Smooth muscle cell of the umbilical artery (primary cell): ENCODE results near the gene PCF11. TPM values are rescaled to one million over a fixed set of nuclear protein-coding genes. Genes with fewer than 3 reads are reported as not detected.

Experiments used
- total RNA-seq: library from RNA; depleted of rRNA; stranded (reverse); fragments of >200 nt; gene quantifications from 2 replicates; pipeline ENCODE4 v1.2.3, GENCODE V29; 2014

The PCF11 gene, protein sequence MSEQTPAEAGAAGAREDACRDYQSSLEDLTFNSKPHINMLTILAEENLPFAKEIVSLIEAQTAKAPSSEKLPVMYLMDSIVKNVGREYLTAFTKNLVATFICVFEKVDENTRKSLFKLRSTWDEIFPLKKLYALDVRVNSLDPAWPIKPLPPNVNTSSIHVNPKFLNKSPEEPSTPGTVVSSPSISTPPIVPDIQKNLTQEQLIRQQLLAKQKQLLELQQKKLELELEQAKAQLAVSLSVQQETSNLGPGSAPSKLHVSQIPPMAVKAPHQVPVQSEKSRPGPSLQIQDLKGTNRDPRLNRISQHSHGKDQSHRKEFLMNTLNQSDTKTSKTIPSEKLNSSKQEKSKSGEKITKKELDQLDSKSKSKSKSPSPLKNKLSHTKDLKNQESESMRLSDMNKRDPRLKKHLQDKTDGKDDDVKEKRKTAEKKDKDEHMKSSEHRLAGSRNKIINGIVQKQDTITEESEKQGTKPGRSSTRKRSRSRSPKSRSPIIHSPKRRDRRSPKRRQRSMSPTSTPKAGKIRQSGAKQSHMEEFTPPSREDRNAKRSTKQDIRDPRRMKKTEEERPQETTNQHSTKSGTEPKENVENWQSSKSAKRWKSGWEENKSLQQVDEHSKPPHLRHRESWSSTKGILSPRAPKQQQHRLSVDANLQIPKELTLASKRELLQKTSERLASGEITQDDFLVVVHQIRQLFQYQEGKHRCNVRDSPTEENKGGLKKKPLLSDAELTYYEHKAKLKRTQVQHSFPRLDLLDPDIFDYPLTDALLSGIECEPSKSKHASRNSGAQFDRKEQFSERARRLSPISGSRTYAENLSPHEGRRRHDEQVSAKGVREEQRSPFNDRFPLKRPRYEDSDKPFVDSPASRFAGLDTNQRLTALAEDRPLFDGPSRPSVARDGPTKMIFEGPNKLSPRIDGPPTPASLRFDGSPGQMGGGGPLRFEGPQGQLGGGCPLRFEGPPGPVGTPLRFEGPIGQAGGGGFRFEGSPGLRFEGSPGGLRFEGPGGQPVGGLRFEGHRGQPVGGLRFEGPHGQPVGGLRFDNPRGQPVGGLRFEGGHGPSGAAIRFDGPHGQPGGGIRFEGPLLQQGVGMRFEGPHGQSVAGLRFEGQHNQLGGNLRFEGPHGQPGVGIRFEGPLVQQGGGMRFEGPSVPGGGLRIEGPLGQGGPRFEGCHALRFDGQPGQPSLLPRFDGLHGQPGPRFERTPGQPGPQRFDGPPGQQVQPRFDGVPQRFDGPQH (N-terminal part only)
- total RNA-seq, result 36.2 and 42.8 TPM in 2 replicates

DNA sequence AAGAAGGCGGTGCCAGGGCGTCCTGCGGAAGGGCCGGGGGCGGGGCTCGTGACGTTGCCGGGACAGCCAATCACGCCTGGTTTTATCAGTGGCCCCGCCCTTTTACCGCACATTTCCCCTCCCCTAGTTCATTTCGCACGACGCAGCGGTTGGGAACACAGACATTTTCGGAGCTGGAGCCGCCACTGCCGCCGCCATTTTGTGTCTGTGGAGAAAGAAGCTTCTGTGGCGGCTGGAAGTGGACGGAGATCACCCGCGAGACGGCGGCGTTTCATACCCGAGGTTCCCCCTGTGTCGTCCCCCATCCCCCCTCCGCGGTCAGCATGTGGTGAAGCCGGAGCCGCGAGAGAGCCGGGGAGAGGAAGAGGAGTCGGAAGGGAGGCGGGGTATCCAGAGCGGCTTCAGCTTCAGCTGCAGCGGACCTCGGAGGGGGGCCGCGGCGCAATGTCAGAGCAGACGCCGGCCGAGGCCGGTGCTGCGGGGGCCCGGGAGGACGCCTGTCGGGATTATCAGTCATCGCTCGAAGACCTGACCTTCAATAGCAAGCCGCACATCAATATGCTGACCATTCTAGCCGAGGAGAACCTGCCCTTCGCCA, at the start of gene PCF11:
Gene PCF11 (plus strand): TSS at position 136 of the 598 bp plus-strand sequence. CDS start 309 bp downstream, at position 445.

DNA sequence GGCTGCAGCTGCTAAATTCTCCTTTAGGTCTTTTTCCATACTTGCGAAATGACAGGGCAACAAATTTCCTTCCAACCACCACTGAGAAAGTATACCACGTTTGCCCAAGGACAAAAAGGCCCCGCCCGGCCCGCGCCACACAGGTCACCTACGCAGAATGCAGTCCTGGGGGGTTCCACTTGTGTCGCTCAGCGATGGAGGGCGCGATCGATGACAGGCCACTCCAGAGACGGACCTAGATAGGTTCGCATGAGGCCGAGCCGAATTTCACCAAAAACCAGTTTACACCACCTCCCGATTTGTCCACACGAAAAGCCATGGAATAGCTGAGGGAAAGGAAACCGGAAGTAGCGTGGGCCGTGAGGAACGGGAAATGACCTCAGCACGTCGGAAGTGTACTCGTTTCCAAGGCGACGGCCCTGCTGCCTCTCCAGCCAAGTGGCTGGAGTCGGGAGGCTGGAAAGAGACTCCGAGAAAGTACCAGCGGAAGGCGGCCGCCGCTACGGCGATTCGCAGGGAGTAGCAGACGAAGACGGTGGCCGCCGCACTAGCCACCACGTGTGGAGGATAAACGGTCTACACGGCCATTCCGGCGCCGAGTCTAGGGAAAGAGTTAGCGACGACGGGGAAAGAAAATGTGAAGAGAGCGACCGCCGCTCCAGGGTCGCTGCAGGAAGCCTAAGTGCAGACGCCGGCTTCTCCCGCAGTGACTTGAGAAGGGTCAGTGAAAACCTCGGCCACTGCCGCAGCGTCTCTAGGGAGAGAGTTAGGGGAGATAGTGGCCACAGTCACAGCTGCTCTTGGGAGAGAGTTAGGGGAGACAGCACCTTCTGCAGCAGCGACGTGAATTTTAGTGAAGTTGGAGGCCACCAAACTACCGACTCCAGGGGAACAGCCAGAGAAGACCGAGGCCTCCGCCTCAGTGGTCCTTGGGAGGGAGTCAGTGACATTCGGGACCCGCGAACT, 36.7 kb downstream of the PCF11 start, which contains the start of gene ANKRD42:
Gene ANKRD42 (plus strand): TSS at position 398 of the 966 bp plus-strand sequence. CDS start 959 bp downstream, outside the sequence.

Other genes with a start within 250 kb of the PCF11 start
- gene RAB30, start 85.2 kb upstream of the PCF11 start, total RNA-seq, result 13.1 and 25.8 TPM in 2 replicates
- 13.3 and 17.8 TPM in 2 replicates for gene ANKRD42, start 36.6 kb downstream of the PCF11 start, total RNA-seq
- 64.2 and 76.0 TPM in 2 replicates for gene CCDC90B, start 129.2 kb downstream of the PCF11 start, total RNA-seq